K562 (cell line): ENCODE results near the gene LTA4H. TPM values are rescaled to one million over a fixed set of nuclear protein-coding genes. Genes with fewer than 3 reads are reported as not detected.

Experiments used
- ATAC-seq: fragments of 200-7000 bp; cut with Tn5 transposase; 3 replicates; pipeline ENCODE4 v1.9.1; 2020; ENCODE audit warnings: moderate library complexity
- BruUV-seq: library from RNA; stranded (reverse); fragments of 400-500 nt; replicated peaks from 2 replicates; lab custom pipeline; 2021; lab: Mats Ljungman, UMichigan
- CTCF ChIA-PET: fragments of 300-600 bp; formaldehyde crosslinking; extraction: SDS; loops from one replicate; lab custom pipeline; 2021; ENCODE audit warnings: low intra/inter-chr PET ratio; lab: Yijun Ruan, JAX
- POLR2A ChIA-PET: fragments of 300-600, 350-650 bp; sonication (Branson Sonifier 250); formaldehyde crosslinking; extraction: SDS; loops from one replicate; lab custom pipeline; 2021; ENCODE audit warnings: antibody characterized with exemption, inconsistent platforms; lab: Yijun Ruan, JAX
- DNase-seq, 4 experiments: peaks; one replicate each; pipeline versions ENCODE4 v3.0.0 to v3.0.0-alpha.2; 2011 to 2018; ENCODE audit warnings: low spot score in 3 of 4, mixed read lengths in 3 of 4; ENCODE audit errors: extremely low read depth in 1 of 4
- FAIRE-seq: peaks from 2 replicates; lab custom pipeline; 2011; peaks lifted over from hg19 to GRCh38; lab: Jason Lieb, UNC
- H2AFZ ChIP-seq: 2 replicates; pipeline ENCODE4 v1.6.0; 2011; ENCODE audit warnings: low read depth, low read length, control low read depth, inconsistent platforms
- H3K27ac ChIP-seq: fragments of 200-600 bp; 3 replicates; pipeline ENCODE4 v1.8.0; 2011; ENCODE audit warnings: low read depth, mild to moderate bottlenecking, control low read depth, inconsistent platforms, low read length, moderate library complexity, mixed read lengths; ENCODE audit errors: extremely low read depth
- H3K27me3 ChIP-seq, 2 experiments: fragments of 300-600 bp in 1 of 2; 2 replicates in 1 of 2; 3 replicates in 1 of 2; pipeline versions ENCODE4 v1.6.0 to v1.8.0; 2011; ENCODE audit warnings: inconsistent platforms in 2 of 2, low read length in 2 of 2, mild to moderate bottlenecking in 1 of 2, mixed read lengths in 1 of 2, moderate library complexity in 1 of 2; ENCODE audit not compliant: control insufficient read depth in 2 of 2, insufficient read depth in 2 of 2
- H3K36me3 ChIP-seq: fragments of 300-600 bp; 3 replicates; pipeline ENCODE4 v1.8.0; 2011; ENCODE audit warnings: mild to moderate bottlenecking, low read length, inconsistent platforms; ENCODE audit not compliant: control insufficient read depth, insufficient read depth
- H3K4me1 ChIP-seq, 2 experiments: fragments of 200-600 bp in 1 of 2; replicated peaks in 1 of 2; 2 replicates in 1 of 2; 3 replicates in 1 of 2; pipeline versions ENCODE4 v1.5.1 to v1.8.0; 2011; ENCODE audit warnings: inconsistent platforms in 2 of 2, low read length in 2 of 2, mild to moderate bottlenecking in 1 of 2, mixed read lengths in 1 of 2, moderate library complexity in 1 of 2; ENCODE audit not compliant: control insufficient read depth in 2 of 2, insufficient read depth in 2 of 2
- H3K4me2 ChIP-seq: 2 replicates; pipeline ENCODE4 v1.6.1; 2011; ENCODE audit warnings: low read length, control low read depth, inconsistent platforms, mixed read lengths; ENCODE audit not compliant: insufficient read depth
- H3K4me3 ChIP-seq: fragments of 200-600 bp; sonication (generic), shearing (Covaris generic); 2 replicates; pipeline ENCODE4 v1.5.1; 2016; ENCODE audit warnings: control low read depth, inconsistent platforms
- H3K79me2 ChIP-seq: fragments of 200-600 bp; 3 replicates; pipeline ENCODE4 v1.8.0; 2011; ENCODE audit warnings: low read length, inconsistent platforms; ENCODE audit not compliant: control insufficient read depth, insufficient read depth
- H3K9ac ChIP-seq, 2 experiments: 2 replicates each; pipeline versions ENCODE4 v1.6.0 to v1.6.1; 2011; ENCODE audit warnings: low read depth in 2 of 2, low read length in 2 of 2, control low read depth in 1 of 2, inconsistent platforms in 1 of 2, mild to moderate bottlenecking in 1 of 2, mixed read lengths in 1 of 2; ENCODE audit not compliant: insufficient read depth in 1 of 2
- H3K9me1 ChIP-seq: one replicate; pipeline ENCODE4 v1.6.0; 2011; ENCODE audit warnings: inconsistent platforms, mild to moderate bottlenecking, low read length, moderate library complexity; ENCODE audit not compliant: control insufficient read depth, insufficient read depth
- H3K9me3 ChIP-seq: replicated peaks from 2 replicates; pipeline ENCODE4 v1.5.1; 2011; ENCODE audit warnings: low read depth, low read length, inconsistent platforms; ENCODE audit not compliant: control insufficient read depth, insufficient read depth
- H4K20me1 ChIP-seq: replicated peaks from 2 replicates; pipeline ENCODE4 v1.6.1; 2011; ENCODE audit warnings: low read length, inconsistent platforms, mixed read lengths; ENCODE audit not compliant: control insufficient read depth, insufficient read depth
- ARNT ChIP-seq, 2 experiments: fragments of 450-650 bp; IDR thresholded peaks; 2 replicates each; pipeline ENCODE4 v1.6.1; 2016; ENCODE audit warnings: mild to moderate bottlenecking in 1 of 2
- CCNT2 ChIP-seq: IDR thresholded peaks from 2 replicates; pipeline ENCODE4 v1.6.1; 2011; ENCODE audit warnings: borderline replicate concordance, low read depth, mild to moderate bottlenecking, moderate library complexity, mixed read lengths, low read length; ENCODE audit not compliant: insufficient read length; ENCODE audit errors: extremely low read depth
- GATAD2B ChIP-seq: fragments of 450-650 bp; IDR thresholded peaks from 2 replicates; pipeline ENCODE4 v1.6.1; 2017; ENCODE audit warnings: mild to moderate bottlenecking, borderline replicate concordance
- HOXB6 ChIP-seq: fragments of 250-450 bp; sonication (Bioruptor Pico); IDR thresholded peaks from 2 replicates; pipeline ENCODE4 v1.5.1; 2022; ENCODE audit warnings: mild to moderate bottlenecking, borderline replicate concordance
- PCBP2 ChIP-seq: fragments of 200-400 bp; formaldehyde crosslinking; IDR thresholded peaks from 2 replicates; pipeline ENCODE4 v1.6.1; 2018; ENCODE audit warnings: low read length, low read depth, mild to moderate bottlenecking, moderate library complexity; ENCODE audit not compliant: poor library complexity, severe bottlenecking
- POLR2B ChIP-seq: fragments of 450-650 bp; IDR thresholded peaks from 2 replicates; pipeline ENCODE4 v1.6.1; 2018; ENCODE audit warnings: low read depth; ENCODE audit not compliant: partially characterized antibody
- WGBS: fragments of 100-300 bp; shearing (Covaris generic); methylation state at CpG from one replicate; pipeline ENCODE4 v1.1.6; 2016; ENCODE audit warnings: low coverage, mixed read lengths; ENCODE audit not compliant: insufficient coverage; ENCODE audit errors: missing lambda C conversion rate; 5-methylcytosine and 5-hydroxymethylcytosine counted together
- in situ Hi-C: fragments of 300-500 bp; cut with MboI; formaldehyde crosslinking; loops from 4 replicates; pipeline ENCODE4 v1.15.0; 2018; ENCODE audit warnings: inconsistent platforms, mixed read lengths
- intact Hi-C: fragments of 100-400 bp; cut with micrococcal nuclease; formaldehyde crosslinking; loops from 2 replicates; pipeline ENCODE4 v1.14.2; 2022
- polyA plus RNA-seq, 8 experiments: library from polyadenylated mRNA; depleted of rRNA in 4 of 8; stranded (reverse) in 5 of 8; unstranded in 3 of 8; fragments of >200 nt; fragmentation: Nextera tagmentation in 2 of 8; fragmentation: Illumina TruSeq in 1 of 8; extraction: Ambion mirVana in 2 of 8; extraction: Trizol in 1 of 8; gene quantifications; 2 replicates each; pipeline versions ENCODE4 v1.2.1 to v1.2.3, GENCODE V29; 2011 to 2014; ENCODE audit warnings: inconsistent platforms in 1 of 8, missing spikeins in 1 of 8
- total RNA-seq, 7 experiments: library from RNA; depleted of rRNA in 6 of 7; stranded (reverse); fragments of >200 nt in 6 of 7; fragmentation: Illumina TruSeq in 2 of 7; extraction: Trizol in 2 of 7; gene quantifications; 2 replicates each; pipeline versions ENCODE4 v1.2.1 to v1.2.3, GENCODE V29; 2011 to 2021; ENCODE audit warnings: low replicate concordance in 1 of 7
- TF ChIP-seq, protein P1 (sequence below): sonication (generic); formaldehyde crosslinking; IDR thresholded peaks from 2 replicates; pipeline ENCODE4 v1.8.0; 2022; ENCODE audit warnings: mild to moderate bottlenecking, missing genetic modification reagents, borderline replicate concordance

Gene LTA4H
- total and polyA plus RNA-seq, 9 of the 15 experiments (the other 6 are each of a cell fraction or from before 2014, with no cell fraction given): 25.2 to 58.1 (median 40.5) TPM

DNA sequence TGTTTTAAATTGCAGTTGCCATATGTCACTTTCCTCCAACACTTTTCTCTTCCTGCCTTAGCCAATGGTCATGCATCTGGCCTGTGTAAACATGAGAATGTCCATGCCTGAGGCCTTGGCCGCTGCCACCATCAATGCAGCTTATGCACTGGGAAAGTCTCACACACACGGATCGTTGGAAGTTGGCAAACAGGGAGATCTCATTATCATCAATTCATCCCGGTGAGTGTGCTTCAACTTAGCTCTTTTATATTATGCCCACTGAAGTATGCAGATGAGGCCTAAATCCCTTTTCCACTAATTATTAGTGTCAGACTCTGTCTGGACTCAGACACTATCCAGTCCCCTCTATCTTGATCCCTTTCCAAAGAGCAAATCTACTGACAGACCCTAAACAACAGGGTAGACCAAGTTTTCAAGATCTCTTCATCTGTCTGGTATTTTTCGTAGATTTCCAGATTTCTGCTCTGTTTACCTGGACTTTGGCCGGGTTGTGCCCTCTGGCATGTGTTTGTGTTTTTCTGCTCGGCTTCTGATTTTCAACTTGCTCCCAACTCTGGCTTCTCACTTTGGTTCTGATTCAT is 69.0 kb downstream of the LTA4H start:
- Histone ChIP-seq H3K79me2 (no peaks in the 10 kb centered on the region), H3K4me3 (no peak overlapping the region), H3K27ac (no peak overlapping the region), H3K9me1 (no peaks in the 10 kb centered on the region)
- FAIRE-seq: no peak
- ATAC-seq: no peak
- TF ChIP-seq GATAD2B (no peak), CCNT2 (no peak), ARNT (IDR thresholded peaks at IDR 0.05) (no peak), PCBP2 (no peak), POLR2B (no peak), HOXB6 (CRISPR knock-in tag) (no peak)
- TF ChIP-seq, protein P1, sequence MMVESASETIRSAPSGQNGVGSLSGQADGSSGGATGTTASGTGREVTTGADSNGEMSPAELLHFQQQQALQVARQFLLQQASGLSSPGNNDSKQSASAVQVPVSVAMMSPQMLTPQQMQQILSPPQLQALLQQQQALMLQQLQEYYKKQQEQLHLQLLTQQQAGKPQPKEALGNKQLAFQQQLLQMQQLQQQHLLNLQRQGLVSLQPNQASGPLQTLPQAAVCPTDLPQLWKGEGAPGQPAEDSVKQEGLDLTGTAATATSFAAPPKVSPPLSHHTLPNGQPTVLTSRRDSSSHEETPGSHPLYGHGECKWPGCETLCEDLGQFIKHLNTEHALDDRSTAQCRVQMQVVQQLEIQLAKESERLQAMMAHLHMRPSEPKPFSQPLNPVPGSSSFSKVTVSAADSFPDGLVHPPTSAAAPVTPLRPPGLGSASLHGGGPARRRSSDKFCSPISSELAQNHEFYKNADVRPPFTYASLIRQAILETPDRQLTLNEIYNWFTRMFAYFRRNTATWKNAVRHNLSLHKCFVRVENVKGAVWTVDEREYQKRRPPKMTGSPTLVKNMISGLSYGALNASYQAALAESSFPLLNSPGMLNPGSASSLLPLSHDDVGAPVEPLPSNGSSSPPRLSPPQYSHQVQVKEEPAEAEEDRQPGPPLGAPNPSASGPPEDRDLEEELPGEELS (CRISPR knock-in tag): no peak
- TF ChIP-seq, all 486 proteins: peak for 0
- in situ Hi-C loops: no loop called here
- H3K9ac ChIP-seq: no peak overlapping the region
- no peak for DNase-seq
- no peak overlapping the region for H2AFZ ChIP-seq
- peaks cover 3 to 5% of the 10 kb centered on the region in 2 experiments; a peak in 1 of 5 replicates for H3K27me3 ChIP-seq
- intact Hi-C loops: no loop called here
- H3K4me2 ChIP-seq: no peak overlapping the region
- CTCF ChIA-PET: no interaction called here
- BruUV-seq: no TSS peak
- no peaks in the 10 kb centered on the region; a peak in 1 of 5 replicates for H3K4me1 ChIP-seq
- H3K36me3 ChIP-seq: no peaks in the 10 kb centered on the region
- POLR2A ChIA-PET: interaction anchor here (1.0 kb wide), 1 partner anchor 28 kb away, joined by 3 read pairs; no protein-coding TSS in a partner anchor
- no peaks in the 10 kb centered on the region for H4K20me1 ChIP-seq
- no peaks in the 10 kb centered on the region for H3K9me3 ChIP-seq
- WGBS: 4% methylated on average over 7 of the region's 7 CpGs
